ENCODE measurements around the gene HMG20A. TPM values are rescaled to one million over a fixed set of nuclear protein-coding genes. Genes with fewer than 3 reads are reported as not detected.

HMG20A gene
- total RNA-seq, 1 experiment from 2014 or later = 60.2 TPM

DNA sequence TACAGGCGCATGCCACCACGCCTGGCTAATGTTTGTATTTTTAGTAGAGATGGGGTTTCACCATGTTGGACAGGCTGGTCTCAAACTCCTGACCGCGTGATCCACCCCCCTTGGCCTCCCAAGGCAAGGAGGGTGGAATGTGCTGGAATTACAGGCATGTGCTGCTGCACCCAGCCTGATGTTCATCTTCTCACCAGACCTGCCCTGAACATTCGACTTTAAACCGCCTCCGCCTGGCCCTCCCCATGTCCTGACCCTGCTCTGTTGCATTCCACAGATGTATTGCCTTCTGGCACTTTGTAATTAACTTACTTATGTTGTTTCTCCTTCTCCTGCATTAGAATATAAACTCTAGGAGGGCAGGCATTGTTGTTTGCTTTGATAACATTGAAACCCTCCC, 109.9 kb downstream of the HMG20A start:
- H3K9me3 Mint-ChIP-seq = no peaks in the 10 kb centered on the region
- H3K23ac ChIP-seq (ENCODE audit: insufficient read length, low read depth, low read length) = no peak overlapping the region
- no peaks in the 10 kb centered on the region for H3K23me2 ChIP-seq (ENCODE audit: insufficient read length, low read depth, low read length, poor library complexity, severe bottlenecking)
- H3K14ac ChIP-seq (ENCODE audit: insufficient read depth, low read length) = no peak overlapping the region
- 0 out of 7 replicates have a peak, but pooled peaks cover 0 to 8% (median 0%) of the 10 kb centered on the region in 3 experiments for H3K36me3 Mint-ChIP-seq (ENCODE audit: insufficient read depth in 1 of 3, low read depth in 3 of 3)
- no peaks in the 10 kb centered on the region for H3K27me3 ChIP-seq (ENCODE audit: insufficient read depth, low read length)
- H2BK120ac ChIP-seq (ENCODE audit: low read depth, low read length, poor library complexity, severe bottlenecking) = no peak overlapping the region
- H2BK12ac ChIP-seq (ENCODE audit: insufficient read length, low read depth, low read length) = no peak overlapping the region
- H3K9me3 ChIP-seq (ENCODE audit: control insufficient read depth, low read depth, low read length) = no peaks in the 10 kb centered on the region
- no peak overlapping the region for H4K5ac ChIP-seq (ENCODE audit: insufficient read length, low read depth, low read length)
- no peak overlapping the region for H3K27ac Mint-ChIP-seq
- H2AK5ac ChIP-seq (ENCODE audit: insufficient read length, low read length) = no peak overlapping the region
- H3K18ac ChIP-seq (ENCODE audit: insufficient read length, low read depth, low read length) = no peak overlapping the region
- no peak overlapping the region for H4K91ac ChIP-seq (ENCODE audit: insufficient read length, low read depth, low read length)
- H3K9ac ChIP-seq (ENCODE audit: extremely low read depth, insufficient read length, low read length) = no peak overlapping the region
- no peak overlapping the region for H3K4ac ChIP-seq (ENCODE audit: low read depth, low read length)
- H3K4me1 ChIP-seq (ENCODE audit: insufficient read depth, low read length) = no peaks in the 10 kb centered on the region; the same call in 1 of the 2 replicates
- H3K4me3 Mint-ChIP-seq = no peak overlapping the region
- TF ChIP-seq, protein P1, sequence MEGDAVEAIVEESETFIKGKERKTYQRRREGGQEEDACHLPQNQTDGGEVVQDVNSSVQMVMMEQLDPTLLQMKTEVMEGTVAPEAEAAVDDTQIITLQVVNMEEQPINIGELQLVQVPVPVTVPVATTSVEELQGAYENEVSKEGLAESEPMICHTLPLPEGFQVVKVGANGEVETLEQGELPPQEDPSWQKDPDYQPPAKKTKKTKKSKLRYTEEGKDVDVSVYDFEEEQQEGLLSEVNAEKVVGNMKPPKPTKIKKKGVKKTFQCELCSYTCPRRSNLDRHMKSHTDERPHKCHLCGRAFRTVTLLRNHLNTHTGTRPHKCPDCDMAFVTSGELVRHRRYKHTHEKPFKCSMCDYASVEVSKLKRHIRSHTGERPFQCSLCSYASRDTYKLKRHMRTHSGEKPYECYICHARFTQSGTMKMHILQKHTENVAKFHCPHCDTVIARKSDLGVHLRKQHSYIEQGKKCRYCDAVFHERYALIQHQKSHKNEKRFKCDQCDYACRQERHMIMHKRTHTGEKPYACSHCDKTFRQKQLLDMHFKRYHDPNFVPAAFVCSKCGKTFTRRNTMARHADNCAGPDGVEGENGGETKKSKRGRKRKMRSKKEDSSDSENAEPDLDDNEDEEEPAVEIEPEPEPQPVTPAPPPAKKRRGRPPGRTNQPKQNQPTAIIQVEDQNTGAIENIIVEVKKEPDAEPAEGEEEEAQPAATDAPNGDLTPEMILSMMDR (conservative IDR thresholded peaks at IDR 0.05) = no peak
- H3K79me1 ChIP-seq (ENCODE audit: insufficient read depth, low read depth, low read length, poor library complexity, severe bottlenecking) = no peaks in the 10 kb centered on the region
- no peak overlapping the region for H3K27ac ChIP-seq (ENCODE audit: insufficient read length, low read depth, low read length)
- no peak overlapping the region for H3K4me2 ChIP-seq (ENCODE audit: insufficient read depth, insufficient read length, low read length)
- H2AFZ ChIP-seq (ENCODE audit: low read length) = no peak overlapping the region
- H3K27me3 Mint-ChIP-seq (ENCODE audit: low read depth) = peaks cover 7% of the 10 kb centered on the region
- H3K4me1 Mint-ChIP-seq = peaks cover 62 to 63% of the 10 kb centered on the region in 2 experiments
- H4K8ac ChIP-seq (replicated peaks; ENCODE audit: insufficient read length, low read depth, low read length) = no peak overlapping the region
- no peaks in the 10 kb centered on the region for H4K20me1 ChIP-seq (ENCODE audit: control insufficient read depth, insufficient read depth, insufficient read length)
- DNase-seq = no peak
- no CpG with 5 or more reads among the region's 7 CpGs for WGBS (ENCODE audit: extremely low coverage, insufficient read length, low lambda C conversion rate)
- H2BK20ac ChIP-seq (ENCODE audit: low read depth, low read length, poor library complexity, severe bottlenecking) = no peak overlapping the region
- no peak overlapping the region for H2BK15ac ChIP-seq (ENCODE audit: low read depth, low read length)
- no peaks in the 10 kb centered on the region for H3K79me2 ChIP-seq (ENCODE audit: insufficient read depth, low read length)
- no peak overlapping the region for H3K56ac ChIP-seq (ENCODE audit: insufficient read length, low read depth, low read length)
- no peak overlapping the region for H2BK5ac ChIP-seq (ENCODE audit: insufficient read length, low read length)
- H3T11ph ChIP-seq (ENCODE audit: low read length) = no peak overlapping the region

All from H9 (cell line).